ENCODE measurements around the gene EVC2.

Gene EVC2

DNA sequence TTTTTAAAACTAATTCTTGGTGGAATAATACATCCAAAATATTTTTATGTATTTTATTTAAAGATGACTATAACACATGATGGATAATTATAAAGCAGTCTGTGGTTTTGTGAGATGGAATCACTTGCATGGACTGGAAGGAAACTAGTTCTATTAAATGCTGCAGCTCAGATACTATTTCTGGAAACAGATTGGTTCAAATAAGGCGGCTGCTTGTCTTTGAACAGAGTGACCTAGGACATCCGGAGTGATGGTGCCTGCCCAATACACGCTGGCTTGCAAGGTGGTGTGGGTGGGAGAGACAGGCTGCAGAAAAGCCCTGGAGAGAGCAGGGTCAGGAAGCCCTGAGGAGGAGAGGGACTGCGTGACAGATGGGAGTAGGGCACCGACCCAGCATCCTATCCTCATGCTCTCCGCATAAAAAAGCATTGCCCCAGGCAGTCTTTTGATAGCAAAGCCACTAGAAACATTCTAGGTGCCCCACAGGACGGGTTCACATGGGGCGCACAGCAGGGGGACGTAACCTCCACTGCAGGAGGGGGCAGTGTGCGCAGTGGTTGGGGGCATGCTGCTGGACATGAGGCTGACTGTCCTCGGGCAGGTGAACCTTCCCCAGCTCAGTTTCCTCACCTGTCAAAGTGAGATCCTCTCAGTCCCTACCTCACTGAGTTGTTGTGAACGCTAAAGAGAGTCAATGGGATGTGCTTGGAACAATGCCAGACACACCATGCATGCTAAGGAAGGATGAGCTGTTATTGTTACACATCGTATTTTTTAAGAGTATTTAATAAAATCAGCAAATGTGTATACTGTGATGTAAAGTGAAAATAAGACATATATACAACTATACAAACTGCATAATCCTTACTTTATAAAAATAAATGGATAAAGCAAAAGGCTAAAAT lies 71.3 kb downstream of the EVC2 start:
- H3K4me3 ChIP-seq (ENCODE audit: low read depth, low read length), result no peak overlapping the region
- no peak for TF ChIP-seq CTCF (IDR thresholded peaks at IDR 0.05; ENCODE audit: low read depth, low read length, missing control alignments)
- DNase-seq (ENCODE audit: low read depth), result no peak
- in situ Hi-C loops (cut with HindIII; ENCODE audit: low sequenced_read_pairs), result no loop called here

DNA sequence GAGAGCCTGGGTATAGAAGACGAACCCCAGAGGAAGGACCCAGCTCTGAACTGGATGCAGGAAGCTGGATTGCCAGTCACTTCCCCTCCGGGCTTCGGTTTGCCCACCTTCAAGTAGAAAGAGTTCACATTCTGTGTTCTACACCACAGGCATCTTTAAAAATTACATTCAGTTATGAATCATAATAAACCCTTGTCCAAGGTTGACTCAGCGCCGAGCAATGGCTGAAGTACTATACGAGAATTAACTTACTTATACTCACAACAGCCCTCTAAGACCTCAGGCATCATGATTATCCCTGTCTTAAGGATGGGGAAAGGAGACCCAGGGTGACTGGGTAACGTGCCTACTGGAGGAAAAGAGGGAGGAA lies 72.5 kb downstream of the EVC2 start:
- in situ Hi-C loops (cut with HindIII; ENCODE audit: low sequenced_read_pairs), result no loop called here

DNA sequence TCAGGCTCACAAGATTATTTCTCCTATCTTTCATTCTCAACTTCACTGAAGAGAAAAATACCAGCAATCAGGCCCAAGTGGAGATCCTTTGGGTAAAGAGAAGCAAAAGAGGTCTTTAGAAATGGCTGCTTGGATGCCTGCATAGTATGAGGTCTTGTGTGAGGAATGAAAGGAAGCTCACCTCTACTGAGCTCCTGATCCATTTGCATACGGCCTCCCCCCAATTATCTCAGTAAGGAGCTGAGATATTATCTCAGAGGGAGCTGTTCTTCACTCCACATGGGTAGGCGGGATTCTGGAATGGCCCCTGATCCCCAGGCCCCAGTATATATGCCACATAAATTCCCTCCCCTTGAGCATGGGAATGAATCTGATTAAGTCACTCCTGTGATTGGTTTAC lies 75.8 kb downstream of the EVC2 start:
- in situ Hi-C loops (cut with HindIII; ENCODE audit: low sequenced_read_pairs), result no loop called here
- TF ChIP-seq CTCF (IDR thresholded peaks at IDR 0.05; ENCODE audit: low read depth, low read length, missing control alignments), result no peak
- no peak overlapping the region for H3K4me3 ChIP-seq (ENCODE audit: low read depth, low read length)
- DNase-seq (ENCODE audit: low read depth), result no peak

More for the DNA sequence above, 72.5 kb downstream of the EVC2 start:
- DNase-seq (ENCODE audit: low read depth), result peak; percentile 61
- no peak overlapping the region for H3K4me3 ChIP-seq (ENCODE audit: low read depth, low read length)
- TF ChIP-seq CTCF (IDR thresholded peaks at IDR 0.05; ENCODE audit: low read depth, low read length, missing control alignments), result no peak

DNA sequence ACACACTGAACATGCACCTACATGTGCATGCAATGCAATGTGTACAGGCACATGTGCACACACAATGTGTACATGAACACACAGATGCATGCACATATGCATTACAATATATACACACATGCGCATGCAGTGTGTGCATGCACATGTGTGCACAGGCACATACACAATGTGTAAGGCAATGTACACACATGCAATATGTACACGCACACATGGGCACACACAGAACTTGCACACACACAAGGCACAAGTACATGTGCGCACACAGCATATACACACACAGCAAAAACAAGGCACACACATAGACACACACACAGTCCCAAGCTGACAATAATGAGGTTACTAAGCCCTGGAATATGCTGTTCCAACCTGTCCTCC lies 76.3 kb downstream of the EVC2 start:
- no peak for TF ChIP-seq CTCF (IDR thresholded peaks at IDR 0.05; ENCODE audit: low read depth, low read length, missing control alignments)
- DNase-seq (ENCODE audit: low read depth), result no peak
- in situ Hi-C loops (cut with HindIII; ENCODE audit: low sequenced_read_pairs), result no loop called here
- H3K4me3 ChIP-seq (ENCODE audit: low read depth, low read length), result no peak overlapping the region

- in situ Hi-C loops (cut with HindIII; ENCODE audit: low sequenced_read_pairs), result no loop called here
- TF ChIP-seq CTCF (IDR thresholded peaks at IDR 0.05; ENCODE audit: low read depth, low read length, missing control alignments), result no peak
- no peak for DNase-seq (ENCODE audit: low read depth)
- H3K4me3 ChIP-seq (ENCODE audit: low read depth, low read length), result no peak overlapping the region
These were observed 76.8 kb downstream of the EVC2 start for GRCh38 chr4:5631352-5632065.

- no peak for TF ChIP-seq CTCF (IDR thresholded peaks at IDR 0.05; ENCODE audit: low read depth, low read length, missing control alignments)
- DNase-seq (ENCODE audit: low read depth), result no peak
- in situ Hi-C loops (cut with HindIII; ENCODE audit: low sequenced_read_pairs), result no loop called here
- H3K4me3 ChIP-seq (ENCODE audit: low read depth, low read length), result no peak overlapping the region
These were observed 77.6 kb downstream of the EVC2 start for GRCh38 chr4:5630762-5631161.
